GDM1 (cell line): ENCODE results near the gene ZNF280A.
"Not testable (repeated sequence)": the region's sequence is repeated elsewhere in the genome, so short reads cannot be mapped to it uniquely, and the experiment has no call there.

Source experiments
- DNase-seq: peaks from one replicate; lab custom pipeline; 2025; lab: John Stamatoyannopoulos, UW

The ZNF280A gene

DNA sequence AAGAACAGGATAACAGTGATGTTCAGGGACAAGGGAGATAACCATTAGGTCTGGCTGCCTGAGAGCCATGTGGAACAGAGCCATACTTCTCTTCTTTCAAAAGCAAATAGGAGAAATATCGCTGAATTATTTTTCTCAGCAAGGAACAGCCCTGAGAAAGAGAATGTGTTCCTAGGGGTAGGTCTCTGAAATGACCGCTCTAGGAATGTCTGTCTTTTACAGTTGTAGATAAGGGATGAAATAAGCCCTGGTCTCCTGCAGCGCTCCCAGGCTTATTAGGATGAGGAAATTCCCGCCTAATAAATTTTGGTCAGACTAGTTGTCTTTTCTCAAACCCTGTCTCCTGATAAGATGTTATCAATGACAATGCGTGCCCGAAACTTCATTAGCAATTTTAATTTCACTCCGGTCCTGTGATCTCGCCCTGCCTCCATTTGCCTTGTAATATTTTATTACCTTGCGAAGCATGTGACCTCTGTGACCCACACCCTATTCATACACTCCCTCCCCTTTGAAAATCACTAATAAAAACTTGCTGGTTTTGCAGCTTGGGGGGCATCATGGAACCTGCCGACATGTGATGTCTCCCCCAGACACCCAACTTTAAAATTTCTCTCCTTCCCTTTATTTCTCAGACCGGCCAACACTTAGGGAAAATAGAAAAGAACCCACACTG is 51.1 kb downstream of the ZNF280A start:
- DNase-seq, result not testable (repeated sequence)

DNA sequence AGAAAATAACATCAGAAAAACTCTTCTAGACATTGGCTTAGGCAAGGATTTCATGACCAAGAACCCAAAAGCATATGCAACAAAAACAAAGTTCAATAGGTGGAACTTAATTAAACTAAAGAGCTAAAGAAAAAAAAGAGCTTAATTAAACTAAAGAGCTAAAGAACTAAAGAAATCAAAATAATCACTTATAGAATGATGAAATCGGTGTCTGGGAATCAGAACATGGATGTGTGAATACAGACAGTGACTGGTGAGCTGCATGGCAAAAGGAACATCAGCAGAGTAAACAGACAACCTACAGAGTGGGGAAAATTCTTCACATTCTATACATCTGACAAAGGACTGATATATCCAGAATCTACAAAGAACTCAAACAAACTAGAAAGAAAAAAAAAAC is 53.0 kb downstream of the ZNF280A start:
- DNase-seq, result no peak

DNA sequence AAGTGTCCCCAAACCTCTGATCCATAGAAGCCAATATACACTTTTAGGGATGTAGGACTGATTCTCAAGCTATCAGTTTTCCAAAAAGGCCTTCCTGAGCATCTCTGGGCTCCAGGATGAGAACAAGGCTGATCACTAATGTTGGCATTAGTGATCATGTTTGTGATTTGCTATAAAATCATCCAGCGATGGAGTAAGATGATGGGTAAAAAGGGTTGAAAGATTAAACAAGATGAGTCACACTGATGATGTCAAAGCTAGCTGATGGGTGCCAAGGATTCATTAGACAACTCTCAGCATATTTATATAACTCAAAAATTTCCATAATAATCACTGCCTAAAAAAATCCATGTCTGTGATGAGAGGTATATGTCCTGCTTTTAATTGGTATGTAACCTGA is 54.3 kb downstream of the ZNF280A start:
- DNase-seq, result no peak

DNA sequence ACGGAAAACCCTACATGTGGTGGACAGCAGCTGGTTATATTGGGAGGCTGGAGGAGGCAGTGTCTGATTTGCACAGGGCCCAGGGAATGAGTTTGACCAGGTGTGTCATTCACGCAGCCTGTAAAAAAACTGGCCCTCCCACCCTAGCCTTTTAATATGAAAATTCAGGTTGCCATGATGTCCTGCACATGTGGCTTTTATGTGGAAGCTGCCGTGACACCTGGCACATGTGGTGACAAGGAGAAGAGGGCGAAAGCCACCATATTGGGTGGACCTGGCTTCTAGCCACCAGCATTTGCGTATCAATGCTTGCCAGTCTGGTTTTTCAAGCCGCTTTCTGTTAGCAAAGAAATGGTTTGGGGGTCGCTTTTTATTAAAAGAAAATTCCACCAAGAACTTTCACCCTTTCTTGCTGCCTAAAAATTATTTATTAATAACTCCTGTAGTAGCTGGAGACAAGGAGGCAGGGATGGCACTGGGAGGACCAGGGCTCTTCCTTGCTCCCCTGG is 54.9 kb downstream of the ZNF280A start:
- DNase-seq, result no peak

DNA sequence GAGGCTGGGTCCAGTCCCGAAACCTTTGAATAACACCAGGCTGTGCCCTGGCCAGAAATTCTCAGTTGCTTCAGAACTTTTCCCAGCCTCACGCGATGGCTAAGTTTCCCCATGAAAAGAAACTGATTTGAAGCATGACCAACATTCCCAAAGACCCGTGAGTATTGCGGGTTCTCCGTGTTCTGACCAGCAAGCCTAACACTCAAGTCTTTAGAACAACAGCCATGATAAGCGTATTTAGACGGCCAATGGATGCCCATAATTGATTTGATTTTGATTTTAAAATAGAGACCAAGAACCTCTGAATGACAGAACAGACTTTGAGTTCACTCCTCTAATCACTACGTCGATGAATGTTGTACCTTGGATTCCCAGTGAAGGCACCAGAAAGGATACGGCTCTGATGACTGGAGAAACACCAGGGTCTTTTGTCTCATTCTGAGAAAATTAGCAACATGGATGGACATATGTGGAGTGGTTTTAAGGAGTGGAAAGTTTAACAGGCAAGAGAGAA is 55.5 kb downstream of the ZNF280A start:
- DNase-seq, result no peak

DNA sequence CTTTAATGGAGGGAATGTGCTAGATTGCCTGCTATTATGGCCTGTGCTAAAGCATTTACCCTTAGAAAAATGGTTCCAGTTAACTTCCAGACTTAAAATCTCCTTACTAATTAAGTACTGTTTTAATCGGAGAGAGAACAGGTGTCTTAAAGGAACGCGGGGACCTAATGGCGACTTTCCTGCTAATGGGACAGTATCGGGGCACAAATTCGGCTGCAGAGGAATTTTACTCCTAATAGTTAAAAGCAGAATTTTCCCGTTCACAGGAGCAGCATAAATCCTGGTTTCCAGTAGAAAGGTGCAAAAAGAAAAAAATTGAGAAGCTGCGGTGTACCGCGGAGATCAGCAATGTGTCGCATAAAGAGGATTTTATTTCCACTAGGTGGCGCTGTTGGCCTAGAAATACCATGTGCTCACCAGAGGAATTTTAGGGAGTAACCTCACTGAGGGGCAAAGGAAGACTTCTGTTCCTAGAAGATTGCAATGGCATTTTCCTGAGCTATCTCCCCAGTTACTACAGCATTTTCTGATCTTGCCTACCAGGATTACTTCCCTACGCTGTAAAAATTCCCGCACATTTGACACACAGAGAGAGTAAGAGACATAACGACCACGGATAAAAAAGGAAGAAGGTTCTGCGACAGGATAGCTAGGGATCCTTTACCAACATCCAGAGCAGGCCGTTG is 56.1 kb downstream of the ZNF280A start:
- peak; percentile 53 for DNase-seq
